Stimulated activated CD8-positive, alpha-beta memory T cell treated with anti-CD3 and anti-CD28 coated beads, Interleukin-2, amount 100 ng/mL, for 1 hour (primary cell): Measurements from ENCODE around the gene ZNF334.

Experiments
- DNase-seq, 2 donors: peaks; one replicate each; pipeline ENCODE4 v3.0.0-alpha.2; 2020; ENCODE audit warnings: low read depth in 2 of 2

Gene ZNF334

GRCh38 chr20:46487628-46488027 is 25.7 kb downstream of the ZNF334 start:
- no peak for DNase-seq

GRCh38 chr20:46485431-46485830 is 27.9 kb downstream of the ZNF334 start:
- DNase-seq = no peak

GRCh38 chr20:46484954-46485353 is 28.4 kb downstream of the ZNF334 start:
- DNase-seq = no peak

- no peak for DNase-seq
These were observed 29.5 kb downstream of the ZNF334 start for GRCh38 chr20:46483879-46484278.

- DNase-seq = no peak
These were observed 30.5 kb downstream of the ZNF334 start for GRCh38 chr20:46482864-46483263.

GRCh38 chr20:46477640-46478039 is 35.7 kb downstream of the ZNF334 start:
- DNase-seq = no peak

DNA sequence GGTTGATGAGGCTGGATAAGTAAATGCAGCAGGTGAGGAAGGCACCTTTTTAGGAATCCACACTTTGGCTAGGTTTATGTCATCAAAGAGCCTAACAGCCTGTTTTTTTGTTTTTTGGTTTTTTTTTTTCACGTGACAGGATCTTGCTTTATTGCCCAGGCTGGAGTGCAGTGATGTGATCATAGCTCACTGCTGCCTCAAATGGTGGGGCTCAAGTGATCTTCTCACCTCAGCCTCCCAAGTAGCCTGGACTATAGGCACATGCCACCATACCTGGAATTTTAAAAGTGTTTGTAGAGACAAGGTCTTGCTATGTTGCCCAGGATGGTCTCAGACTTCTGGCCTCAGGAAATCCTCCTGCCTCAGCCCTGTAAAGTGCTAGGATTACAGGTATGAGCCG is 36.1 kb downstream of the ZNF334 start:
- no peak for DNase-seq

DNA sequence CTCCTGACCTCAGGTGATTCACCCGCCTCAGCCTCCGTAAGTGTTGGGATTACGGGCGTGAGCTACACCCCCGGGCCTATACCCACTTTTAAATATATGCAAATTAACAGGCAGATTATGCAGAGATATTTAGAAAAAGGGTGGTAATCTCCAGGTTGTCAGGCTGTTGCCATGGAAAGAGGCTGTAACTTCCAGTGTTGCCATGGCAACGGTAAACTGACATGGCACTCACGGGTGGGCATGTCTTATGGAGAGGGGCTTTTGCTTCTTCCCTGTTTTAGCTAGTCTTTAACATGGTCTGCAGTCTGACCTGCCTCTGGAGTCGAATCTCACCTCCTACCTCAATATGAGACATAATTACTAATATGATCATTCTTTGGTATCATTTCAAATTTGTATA is 44.9 kb downstream of the ZNF334 start:
- DNase-seq = no peak

GRCh38 chr20:46464451-46464850 is 48.9 kb downstream of the ZNF334 start:
- no peak for DNase-seq

DNA sequence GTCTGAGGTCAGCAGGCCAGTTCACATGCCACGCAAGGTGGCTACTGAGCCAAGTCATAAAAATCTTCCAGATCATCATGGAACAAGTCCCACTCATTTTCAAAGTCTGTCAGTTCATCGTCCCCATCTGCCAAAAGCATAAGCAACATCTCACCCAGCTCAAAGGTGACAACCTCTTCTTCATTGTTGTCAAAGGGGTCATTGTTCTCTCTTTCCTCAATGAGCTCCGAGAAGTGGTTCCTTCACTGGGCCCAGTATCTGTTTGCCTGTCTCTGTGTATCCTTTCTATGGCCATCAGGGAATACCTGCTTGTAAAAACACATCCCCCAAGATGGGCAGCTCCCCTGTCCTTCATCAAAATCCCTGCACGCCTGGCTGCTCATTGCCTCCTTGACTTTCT is 49.5 kb downstream of the ZNF334 start:
- no peak for DNase-seq

DNA sequence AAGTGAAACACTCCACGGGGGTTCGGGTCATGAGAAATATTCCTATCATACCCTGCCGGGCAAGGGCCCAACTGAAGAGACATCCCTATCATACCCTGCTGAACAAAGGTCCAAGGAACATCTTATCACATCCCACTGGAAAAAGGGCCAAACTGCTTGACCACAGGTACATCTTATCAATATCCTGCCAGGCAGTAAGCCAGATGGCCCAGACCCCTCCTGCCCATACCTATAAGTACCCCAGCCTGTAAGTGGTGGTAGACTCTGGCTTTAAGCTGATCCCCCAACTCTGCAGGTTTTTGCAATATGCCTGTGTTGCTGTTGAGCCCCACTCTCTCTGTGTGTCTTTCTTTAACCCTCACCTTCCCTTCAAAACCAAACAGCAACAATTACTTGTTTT is 51.6 kb downstream of the ZNF334 start:
- DNase-seq = no peak

- DNase-seq = no peak
These were observed 54.3 kb downstream of the ZNF334 start for GRCh38 chr20:46458866-46459750.

- no peak for DNase-seq
These were observed 56.9 kb downstream of the ZNF334 start for GRCh38 chr20:46456255-46457028.

- no peak for DNase-seq
These were observed 57.6 kb downstream of the ZNF334 start for GRCh38 chr20:46455729-46456128.
